Suppressor macrophage treated with lipopolysaccharide for 1 hour (primary cell): Measurements from ENCODE around the gene GALNT9.
"Not testable (repeated sequence)": the region's sequence is repeated elsewhere in the genome, so short reads cannot be mapped to it uniquely, and the experiment has no call there.

Source experiments
- DNase-seq, 3 donors: peaks; one replicate each; pipeline ENCODE4 v3.0.0-alpha.2; 2020 to 2022

Gene GALNT9

GRCh38 chr12:132229193-132229760, 100.1 kb downstream of the GALNT9 start:
- no peak for DNase-seq

DNA sequence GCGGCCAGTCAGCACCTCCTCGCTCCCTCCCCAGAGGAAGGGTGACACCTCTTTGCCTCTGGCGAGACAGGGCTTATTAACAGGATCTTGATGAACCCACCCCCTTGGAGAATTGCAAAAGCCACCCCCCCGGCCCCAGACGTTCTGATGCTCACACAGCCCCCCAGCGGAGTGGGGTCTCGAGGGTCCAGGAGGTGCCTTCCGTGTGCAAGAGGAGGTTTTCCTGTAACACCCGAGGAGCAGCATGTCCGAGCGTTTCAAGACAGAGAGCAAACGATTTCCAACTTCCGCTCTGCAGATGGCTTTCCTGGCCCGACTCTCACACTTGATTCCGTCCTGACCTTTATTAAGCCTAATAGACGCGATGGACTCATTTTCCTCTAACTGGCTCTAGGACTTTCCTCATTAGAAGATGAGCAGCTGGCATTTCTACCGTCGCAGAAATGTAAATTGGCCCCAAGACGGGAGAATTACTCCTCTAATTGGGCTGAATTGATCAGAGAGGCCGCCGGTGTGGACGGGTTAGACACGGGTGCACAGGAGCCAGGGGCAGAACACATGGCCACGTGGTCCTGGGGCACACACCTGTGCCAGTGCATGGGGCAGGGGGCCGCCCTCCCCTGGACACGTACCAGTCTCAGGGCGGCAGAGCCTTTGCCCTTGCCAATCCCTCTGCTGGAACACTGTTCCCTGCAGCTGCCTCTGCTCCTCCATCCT, 100.8 kb downstream of the GALNT9 start:
- no peak for DNase-seq

DNA sequence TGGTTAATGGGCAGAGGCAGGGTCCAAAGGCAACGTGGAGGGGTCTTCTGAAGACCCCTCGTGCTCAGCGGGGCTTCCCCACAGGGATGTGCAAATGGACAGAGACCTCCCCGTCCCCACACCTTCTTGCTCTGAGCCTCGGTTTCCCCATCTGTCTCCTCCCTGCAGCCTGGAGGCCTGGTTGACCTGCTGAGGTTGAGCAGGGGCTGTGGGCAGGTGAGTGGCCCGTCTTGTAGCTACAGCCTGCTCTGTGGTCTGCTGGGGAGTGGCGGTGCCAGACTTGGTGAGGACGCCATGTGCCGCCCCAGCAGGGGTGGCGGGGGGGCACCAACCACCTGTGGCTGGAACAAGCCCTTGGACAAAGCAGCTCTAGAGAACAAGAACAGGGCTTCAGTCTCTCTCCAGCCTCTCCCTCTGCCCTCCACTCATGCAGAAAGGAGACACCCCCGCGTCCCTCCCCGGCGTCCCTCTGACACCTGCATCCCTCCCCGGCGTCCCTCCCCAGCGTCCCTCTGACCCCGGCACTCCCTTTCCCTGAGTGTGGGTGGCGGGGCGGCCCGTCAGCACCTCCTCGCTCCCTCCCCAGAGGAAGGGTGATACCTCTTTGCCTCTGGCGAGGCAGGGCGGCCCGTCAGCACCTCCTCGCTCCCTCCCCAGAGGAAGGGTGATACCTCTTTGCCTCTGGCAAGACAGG, 101.5 kb downstream of the GALNT9 start:
- no peak for DNase-seq

DNA sequence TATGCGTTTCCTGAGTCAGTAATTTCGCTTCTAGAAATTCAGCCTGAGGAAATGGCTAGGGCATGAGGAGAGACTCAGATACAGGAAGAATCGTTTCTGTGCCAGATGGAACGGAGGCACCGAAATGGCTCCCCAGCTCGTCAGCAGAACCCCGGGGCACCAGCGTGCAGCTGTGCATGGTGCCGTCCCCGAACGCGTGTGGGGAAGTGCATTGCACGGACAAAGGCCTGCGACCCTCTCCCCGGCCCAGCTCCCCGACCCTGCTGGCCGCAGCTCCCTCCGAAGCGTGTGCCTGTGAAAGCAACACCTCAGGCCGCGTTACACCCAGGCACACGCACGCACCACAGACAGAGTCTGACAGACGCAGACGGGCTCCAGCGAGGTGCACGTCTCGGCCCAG, 102.3 kb downstream of the GALNT9 start:
- DNase-seq, result no peak

GRCh38 chr12:132226604-132227003, 102.8 kb downstream of the GALNT9 start:
- no peak for DNase-seq

- DNase-seq, result no peak
Observed at GRCh38 chr12:132225214-132225613, 104.2 kb downstream of the GALNT9 start.

DNA sequence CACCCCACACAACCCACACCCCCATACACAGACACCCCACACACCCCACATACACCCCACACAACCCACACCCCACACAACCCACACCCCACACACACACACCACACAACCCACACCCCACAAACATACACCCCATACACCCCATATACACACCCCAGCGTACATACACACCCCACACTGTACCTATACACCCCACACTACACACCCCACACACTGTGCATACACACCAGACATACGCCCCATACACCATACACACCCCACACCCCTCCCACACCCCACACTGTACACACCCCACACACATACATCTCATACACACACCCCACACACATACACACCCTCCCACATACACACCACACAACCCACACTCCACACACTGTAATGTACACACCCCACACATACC, 104.9 kb downstream of the GALNT9 start:
- DNase-seq, result no peak

DNA sequence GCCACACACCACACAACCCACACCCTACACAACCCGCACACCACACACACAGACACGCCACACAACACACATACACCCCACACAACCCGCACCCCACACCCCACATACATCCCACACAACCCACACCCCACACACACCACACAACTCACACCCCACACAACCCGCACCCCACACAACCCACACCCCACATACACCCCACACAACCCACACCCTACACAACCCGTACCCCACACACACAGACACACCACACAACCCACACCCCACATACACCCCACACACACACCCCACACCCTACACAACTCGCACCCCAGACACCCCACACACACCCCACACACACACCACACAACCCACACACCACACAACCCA, 106.6 kb downstream of the GALNT9 start:
- DNase-seq, result no peak

DNA sequence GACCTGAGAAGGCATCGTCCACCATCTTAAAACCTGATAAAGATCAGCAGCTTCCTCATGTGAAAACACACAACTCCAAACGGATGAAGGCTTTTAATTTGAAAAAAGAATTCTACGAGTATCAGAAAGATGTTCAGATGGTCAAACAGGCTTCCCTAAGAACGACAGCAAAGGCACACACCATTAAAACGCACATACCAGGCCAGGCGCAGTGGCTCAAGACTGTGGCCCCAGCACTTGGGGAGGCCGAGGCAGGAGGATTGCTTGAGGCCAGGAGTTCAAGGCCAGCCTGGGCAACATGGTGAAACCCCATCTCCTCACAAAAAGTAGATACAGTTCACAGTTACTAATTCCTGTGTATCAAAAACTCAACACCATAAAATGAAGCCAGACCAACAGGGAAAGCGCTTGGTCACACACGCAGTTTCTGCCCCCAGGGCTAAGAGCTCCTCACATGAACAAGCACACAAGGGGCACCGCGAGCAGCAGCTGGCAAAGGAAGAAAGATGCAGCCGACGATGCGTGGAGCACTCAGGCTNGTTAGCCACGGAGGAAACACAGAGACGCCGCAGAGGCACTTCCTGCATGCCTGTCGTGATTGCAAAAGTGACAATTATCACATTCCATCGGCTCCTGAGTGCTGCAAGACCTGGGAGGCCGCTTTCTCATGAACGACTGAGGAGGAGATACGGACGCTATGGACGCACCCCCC, 107.1 kb downstream of the GALNT9 start:
- DNase-seq, result peak; percentile 22 to 41 (median 41)

- DNase-seq, result not testable (repeated sequence)
Observed at GRCh38 chr12:132219761-132220160, 109.6 kb downstream of the GALNT9 start.

DNA sequence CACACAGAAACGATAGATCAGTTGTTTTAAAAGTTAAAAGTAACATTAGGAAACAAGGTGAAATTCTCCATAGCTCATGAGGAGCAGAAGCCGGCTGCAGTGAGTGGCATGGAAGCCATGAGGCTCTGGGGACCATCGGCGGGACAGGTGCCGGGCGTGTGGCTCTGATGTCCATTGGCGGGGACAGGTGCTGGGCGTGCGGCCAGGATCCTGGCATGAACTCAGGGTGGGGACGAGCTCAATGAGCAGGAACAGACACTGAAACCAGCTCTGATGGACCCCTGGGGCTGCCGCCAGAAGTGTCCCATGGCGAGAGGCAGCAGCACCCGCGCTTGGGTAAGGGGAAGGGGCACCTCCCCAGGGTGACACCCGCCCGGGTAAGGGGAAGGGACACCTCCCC, 110.1 kb downstream of the GALNT9 start:
- DNase-seq, result no peak

DNA sequence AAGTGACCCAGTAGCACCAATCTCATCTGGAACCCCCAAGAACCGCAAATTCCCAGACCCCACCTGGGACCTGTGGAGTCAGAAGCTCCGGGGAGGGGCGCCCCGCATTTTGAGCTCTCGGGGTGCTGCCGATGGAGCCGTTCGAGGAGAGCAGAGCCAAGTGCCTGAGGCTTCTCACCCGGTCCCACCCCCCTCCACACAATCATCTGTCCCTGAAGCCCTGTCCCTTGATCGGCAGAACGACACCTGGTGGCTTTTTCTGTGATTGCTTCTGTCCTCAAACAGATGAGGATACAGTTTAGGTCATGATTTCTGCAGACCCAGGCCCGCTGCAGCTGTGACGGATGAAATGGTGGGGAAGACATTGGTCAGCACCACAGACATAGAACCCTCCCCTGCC, 110.5 kb downstream of the GALNT9 start:
- DNase-seq, result peak in 2 of 3 donors; percentile 43 to 51

GRCh38 chr12:132218527-132218875, 110.9 kb downstream of the GALNT9 start:
- DNase-seq, result no peak

- no peak for DNase-seq
Observed at GRCh38 chr12:132217800-132218526, 111.4 kb downstream of the GALNT9 start.

DNA sequence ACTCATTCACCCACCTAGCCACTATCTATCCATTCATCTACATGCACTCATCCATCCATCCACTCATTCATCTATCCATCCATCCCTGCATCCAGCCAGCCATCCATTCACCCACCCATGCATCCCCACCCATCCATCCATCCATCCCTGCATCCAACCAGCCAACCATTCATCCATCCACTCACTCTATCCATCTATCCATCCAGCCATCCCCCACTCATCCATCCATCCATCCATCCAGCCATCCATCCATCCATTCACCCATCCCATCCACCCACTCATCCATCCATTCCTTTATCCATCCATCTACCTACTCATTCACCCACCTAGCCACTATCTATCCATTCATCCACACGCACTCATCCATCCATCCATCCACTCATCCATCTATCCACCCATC, 112.0 kb downstream of the GALNT9 start:
- DNase-seq, result no peak

- DNase-seq, result no peak
Observed at GRCh38 chr12:132216354-132216987, 112.9 kb downstream of the GALNT9 start.

DNA sequence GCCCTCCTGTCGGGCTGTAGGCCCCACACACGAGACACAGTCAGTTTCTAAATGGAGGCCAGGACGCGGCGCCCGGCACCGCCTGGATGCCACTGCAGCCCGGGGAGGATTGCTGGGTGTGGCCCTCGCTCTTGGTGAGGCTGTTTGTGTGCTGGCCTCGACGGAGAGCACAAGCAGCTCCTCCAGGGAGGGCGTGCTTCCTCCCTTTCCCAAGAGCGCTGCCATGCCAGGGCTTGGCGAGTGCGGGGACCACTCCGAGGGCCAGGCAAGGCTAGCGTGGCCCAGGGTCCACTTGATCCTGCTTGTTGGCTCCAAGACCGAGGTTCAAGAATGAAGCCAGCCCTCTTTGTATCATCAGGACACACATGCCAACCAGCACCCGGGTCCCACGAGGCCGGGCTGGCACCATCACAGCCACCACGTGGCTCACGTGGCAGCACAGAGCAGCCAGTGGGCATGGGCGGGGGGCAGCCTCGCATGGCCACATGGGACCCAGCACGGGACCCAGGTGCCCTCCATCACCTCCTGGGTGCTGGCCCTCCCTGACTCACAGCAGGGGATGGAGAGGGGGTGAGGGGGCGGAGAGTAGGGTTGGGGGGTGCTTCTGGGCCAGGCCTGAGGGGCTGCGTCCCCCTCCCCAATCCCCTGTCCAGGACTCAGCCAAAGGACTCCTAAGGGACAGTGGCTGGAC, 113.9 kb downstream of the GALNT9 start:
- no peak for DNase-seq

- DNase-seq, result no peak
Observed at GRCh38 chr12:132214891-132215290, 114.5 kb downstream of the GALNT9 start.

DNA sequence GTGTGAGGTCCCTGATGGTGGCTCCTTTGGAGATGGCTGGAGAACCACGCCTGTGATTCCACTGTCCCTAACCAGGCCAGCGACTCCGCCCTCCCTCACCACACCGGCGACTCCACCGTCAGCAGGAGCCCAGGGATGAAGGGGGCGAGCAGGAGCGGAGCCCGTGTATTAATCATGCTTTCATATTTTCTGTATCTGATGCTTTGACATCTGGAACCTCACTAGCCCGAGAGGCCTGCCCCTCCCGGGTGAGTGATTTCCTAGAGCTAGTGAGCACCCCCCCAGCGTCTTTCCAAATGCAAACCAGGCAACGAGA, 115.3 kb downstream of the GALNT9 start:
- no peak for DNase-seq

- no peak for DNase-seq
Observed at GRCh38 chr12:132213359-132214160, 115.8 kb downstream of the GALNT9 start.

DNA sequence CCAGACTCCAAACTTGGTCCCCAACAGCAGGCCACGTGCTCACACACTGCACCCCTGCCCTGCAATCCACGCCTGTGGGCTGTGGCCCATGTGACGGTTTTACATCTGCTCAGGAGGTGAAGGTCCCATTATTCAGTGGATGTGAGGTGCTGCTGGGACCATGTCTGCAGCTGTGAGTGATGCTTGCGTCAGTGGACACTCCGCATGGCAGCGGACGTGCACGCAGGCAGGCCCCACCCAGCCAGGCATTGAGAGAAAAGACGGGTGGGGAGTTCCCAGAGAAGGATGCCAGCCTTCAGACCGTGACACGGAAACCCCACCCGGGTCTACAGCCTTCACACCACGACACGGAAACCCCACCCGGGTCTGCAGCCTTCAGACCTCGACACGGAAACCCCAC, 117.6 kb downstream of the GALNT9 start:
- no peak for DNase-seq
